Amniotic stem cell (primary cell): ENCODE data around the gene BTBD7.

Source experiments
- DNase-seq: peaks from one replicate; lab custom pipeline; 2025; lab: John Stamatoyannopoulos, UW

The BTBD7 gene

DNA sequence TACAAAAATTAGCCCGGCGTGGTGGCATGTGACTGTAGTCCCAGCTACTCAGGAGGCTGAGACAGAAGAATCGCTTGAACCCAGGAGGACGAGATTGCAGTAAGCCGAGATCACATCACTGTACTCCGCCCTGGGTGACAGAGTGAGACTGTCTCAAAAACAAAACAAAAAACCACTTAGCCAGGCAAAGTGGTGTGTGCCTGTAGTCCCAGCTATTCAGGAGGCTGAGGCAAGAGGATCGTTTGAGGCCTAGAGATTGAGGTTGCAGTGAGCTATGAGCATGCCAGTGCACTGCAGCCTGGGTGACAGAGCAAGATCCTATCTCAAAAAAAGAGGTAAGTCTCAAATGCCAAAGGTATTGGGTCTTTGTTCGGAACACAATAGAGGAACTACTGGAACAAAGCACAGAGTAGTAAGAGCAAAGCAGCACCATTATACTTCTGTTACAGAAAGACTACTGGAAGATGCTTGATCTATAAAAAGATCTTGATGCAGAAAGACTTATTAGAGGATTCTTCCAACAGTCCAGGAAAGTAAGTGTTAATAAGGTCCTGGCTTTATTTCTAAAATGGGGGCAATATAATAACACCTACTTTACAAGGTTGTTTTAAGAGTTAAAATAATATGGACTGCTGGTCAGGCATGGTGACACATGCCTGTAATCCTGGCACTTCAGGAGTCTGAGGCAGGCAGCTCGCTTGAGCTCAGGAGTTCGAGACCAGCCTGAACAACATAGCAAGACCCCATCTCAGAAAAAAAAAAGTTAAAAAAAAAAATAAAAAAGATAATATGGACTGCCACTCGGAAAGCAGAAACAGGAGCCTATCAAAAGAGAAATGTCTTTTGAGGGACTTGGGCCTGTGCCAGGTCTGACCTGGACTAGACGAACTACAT, 29.9 kb downstream of the BTBD7 start:
- DNase-seq: no peak

DNA sequence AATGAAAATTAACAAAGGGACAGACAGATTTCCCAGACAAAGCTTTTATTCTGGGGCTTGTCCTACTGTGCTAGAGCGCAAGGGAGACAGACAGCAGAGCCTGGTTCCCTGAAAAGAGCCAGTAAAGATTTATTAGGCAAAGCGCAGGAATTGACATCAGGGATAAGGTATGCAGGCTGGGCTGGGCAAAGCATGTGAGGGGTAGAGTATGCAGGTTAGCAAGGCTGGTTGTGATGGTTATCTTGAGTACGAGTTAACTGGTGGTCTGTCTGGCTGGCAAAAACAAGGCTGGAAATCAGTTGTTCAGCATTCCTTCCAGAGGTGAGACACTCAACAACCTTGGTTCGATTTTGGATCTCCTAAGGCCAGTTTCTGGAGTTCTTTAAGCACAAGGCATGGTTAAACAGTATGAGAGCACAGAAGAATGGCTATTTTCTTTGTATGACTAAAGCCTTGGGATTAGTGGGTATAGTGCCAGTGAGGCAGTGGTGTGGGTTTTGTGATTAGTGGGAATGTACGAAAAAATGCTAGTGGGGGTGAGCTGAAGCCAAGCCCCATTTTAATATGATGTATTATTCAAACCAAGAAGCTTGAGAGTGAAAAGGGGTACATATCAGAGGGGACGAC, 30.9 kb downstream of the BTBD7 start:
- no peak for DNase-seq

DNA sequence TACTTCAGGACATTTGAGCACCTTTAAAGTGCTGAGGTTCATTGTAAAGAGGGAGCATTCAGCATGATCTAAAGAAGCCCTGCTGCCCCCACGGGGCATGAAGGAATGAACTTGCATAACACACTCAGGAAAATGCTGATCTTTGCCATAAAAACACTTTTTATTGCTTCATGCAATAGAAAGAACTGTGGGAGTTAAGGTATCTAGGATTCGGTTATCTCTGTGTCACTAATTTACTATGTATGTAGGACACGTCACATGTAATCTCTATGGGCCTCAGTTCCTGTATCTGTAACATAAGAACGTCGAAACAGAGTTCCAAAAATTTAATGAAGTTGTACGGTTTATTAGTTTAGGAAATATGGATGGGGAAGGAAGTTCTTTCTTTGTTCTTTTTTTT, 33.0 kb downstream of the BTBD7 start:
- no peak for DNase-seq

DNA sequence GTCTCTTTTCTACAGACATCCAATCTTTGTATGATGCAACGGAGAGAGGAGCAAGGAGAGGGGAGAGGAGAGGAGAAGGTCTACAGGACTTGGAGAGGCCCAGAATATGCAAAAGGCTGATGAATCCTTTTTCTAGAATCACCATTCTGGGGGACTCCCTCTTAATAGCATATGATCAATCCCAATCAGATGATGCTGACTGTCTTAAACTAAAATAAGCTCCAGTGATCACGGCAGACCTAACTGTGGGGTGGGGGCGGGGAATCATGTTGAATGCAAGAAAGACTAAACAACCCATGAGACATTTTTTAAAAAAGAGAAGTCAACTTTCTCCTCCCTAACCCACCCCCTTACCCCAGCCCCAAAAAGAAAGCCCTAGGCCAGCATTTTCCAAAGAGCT, 33.4 kb downstream of the BTBD7 start:
- DNase-seq: no peak

DNA sequence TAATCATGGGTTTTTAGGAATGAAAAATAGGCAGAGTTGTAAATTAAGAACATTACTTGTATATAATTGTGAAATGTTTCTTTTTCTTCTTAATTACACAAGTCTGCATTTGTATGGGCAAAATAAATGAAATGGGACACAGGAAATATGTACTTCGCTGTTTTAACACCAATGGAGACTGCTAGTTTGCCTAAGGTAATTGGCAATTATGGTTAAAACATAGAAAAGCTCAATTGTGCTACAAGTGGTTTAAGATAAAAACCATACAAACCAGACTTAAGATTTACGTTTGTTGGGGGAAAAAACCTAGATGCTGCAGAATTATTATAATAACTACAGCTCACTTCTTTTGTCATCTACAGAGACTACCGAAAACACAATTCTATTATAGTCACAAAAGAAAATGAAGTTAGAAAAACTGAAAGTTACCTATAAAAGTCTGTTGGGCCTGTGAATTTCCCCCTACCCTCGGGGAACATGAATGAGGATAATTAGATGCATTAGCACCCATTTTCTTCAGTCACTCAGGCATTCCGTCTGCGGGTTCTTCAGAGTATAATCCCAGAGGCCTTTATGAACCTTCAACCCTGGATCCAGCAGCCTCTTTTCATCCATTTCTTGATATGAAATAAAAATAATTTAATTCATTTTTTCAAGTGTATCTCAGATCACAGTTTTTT, 37.2 kb downstream of the BTBD7 start:
- no peak for DNase-seq

DNA sequence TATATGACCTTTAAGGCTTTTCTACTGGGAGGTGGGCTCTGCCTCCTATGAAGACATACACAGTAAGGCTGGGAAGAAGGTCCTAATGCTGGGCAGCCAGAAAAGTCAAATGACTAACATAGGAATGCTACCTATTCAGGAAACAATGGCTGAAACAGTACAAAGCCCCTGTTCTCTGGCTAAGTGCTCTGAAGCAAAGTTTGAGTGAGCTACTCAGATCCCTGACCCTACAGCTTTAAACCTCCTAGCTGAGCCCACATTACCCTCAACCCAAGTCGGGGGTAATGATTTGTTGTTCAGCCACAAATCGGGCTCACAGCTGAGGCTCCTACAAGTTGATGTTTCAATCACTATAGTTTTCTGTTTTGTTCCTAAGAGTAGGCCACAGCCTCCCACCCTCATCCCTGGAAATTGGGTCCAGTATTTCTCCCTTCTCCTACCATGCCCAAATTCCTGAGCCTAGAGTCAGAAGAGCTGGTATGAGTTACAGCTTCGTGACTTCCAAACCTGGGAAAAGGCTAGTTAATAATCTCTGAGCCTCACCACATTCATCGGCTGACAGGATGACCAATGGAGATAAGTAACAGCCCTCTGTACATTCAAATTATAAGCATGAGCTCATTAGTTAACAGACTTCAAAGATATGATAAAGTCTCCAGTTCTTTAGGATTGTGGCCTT, 46.5 kb downstream of the BTBD7 start:
- no peak for DNase-seq

DNA sequence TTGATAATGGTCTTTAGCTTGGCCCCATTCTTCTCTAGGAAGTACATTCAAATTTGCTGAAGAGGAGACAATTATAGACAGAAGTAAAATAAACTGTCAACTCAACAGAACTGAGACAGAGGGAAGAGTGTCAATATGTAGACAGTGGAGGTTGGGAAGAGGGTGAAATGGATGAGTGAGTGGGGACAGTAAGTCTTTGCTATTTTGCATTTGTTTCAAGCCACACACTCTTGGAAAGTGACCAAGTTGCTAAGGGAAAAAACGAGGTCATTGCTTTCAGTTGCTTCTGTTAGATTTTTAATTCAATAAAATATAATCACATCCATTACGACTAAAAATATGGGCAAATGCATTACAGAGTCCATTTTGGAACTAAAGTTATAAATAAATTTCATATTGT, 47.8 kb downstream of the BTBD7 start:
- no peak for DNase-seq

DNA sequence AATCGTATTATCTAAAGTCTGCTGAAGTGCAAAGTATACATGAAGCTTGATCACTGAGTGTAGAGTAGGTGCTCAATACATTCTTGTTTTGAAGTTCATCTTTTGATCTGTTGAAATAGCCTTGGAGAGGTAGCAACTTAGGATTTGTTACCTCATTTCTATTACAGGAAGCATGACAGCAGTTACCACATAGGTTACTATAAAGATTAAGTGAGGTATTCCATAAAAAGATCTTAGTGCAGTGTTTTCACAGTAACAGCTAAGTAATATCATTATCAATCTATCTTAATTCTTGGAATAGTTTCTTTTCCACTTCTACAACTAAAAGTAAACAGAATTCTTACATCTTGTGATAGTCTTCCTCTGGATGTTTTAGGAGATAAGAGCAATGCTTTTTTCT, 50.9 kb downstream of the BTBD7 start:
- no peak for DNase-seq

DNA sequence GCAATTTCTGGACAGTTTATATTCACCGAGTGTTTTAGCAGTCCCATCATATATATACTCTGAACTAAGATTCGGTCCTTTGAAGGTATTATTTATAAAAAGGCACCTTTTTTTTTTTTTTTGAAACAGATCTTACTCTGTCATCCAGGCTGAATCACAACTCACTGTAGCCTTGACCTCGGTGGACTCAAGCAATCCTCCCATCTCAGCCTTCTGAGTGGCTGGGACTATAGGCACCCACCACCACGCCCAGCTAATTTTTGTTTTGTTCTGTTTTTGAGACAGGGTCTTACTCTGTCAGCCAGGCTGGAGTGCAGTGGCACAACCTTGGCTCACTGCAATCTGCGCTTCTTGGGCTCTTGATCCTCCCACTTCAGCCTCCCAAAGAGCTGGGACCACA, 52.1 kb downstream of the BTBD7 start:
- no peak for DNase-seq

DNA sequence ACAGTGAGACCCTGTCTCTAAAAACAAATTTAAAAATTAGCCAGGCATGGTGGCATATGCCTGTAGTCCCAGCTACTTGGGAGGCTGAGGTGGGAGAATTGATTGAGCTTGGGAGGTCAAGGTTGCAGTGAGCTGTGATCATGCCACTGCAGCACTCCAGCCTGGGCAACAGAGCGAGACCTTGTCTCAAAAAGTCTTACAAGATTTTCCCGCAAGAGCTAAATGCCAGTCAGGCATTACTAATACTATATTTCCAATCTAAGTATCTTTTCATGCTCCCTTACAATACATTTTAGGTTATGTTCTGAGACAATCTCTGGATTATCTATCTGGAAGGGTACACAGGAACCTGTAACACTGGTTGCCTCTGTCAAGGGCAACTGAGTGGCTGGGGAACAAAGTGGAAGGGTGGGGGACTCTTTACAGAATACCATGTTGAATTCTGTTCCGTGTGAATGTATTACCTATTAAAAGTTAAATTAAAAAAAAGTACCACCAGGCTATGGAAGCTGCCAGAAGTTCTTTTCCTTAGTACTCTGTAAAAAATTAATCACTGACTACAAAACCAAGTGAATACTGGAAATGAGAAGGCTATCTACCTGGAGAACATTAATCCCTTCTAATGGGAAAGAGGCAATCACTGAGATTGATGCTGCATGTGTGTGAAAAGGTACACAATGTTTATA, 56.7 kb downstream of the BTBD7 start:
- DNase-seq: no peak

DNA sequence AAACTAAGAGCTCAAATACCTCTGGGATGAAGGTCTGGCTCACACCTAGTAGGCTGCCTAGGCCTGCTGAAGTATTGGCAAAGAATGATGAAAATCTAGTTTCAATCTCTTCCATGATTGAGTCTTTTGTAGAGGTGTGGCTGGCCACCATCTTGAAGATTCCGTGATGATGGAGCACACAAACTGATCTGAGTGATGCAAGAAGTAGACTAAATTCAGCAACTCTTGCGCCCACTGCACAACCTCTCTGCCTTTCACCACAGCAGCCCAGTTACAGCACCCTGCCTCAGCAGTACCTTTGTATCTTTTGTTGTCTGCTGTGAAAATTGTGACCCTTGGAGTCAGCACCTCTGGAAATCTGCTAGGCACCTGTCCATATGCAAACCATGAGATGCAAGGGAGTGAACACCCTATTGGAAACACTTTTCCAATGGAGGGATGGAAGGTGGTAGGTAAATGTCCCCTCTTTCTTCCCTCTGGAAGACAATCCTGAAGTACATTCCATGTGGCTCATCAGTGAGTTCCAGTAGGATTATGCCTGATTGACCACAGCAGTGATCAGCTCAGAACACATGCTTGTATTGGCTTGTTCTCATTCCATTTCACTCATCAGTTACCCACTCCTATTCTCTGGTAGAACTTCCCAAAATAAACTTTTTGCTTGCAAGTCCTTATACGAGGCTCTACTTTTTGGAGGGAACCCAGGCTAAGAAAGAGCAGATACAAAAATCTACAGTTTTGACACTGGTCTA, 58.6 kb downstream of the BTBD7 start:
- DNase-seq: no peak

DNA sequence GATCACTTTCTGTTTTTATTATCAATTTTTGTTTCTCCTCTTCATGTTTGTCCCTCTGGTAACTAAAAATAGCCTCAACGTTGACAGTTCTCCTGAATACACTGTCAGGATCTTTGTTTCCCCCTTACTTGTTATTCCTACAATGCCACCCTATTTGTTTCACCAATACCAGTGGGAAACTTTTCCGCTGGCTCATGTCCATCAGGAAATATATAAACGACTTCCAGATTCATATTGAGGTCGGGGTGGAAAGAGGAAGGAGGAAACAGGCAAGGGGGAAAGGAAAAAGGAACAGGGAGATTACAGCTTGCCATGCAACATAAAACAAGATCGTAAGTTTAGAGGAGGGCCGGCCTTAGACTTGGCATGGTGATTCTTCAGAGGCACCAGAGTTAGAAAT, 61.7 kb downstream of the BTBD7 start:
- DNase-seq: no peak

DNA sequence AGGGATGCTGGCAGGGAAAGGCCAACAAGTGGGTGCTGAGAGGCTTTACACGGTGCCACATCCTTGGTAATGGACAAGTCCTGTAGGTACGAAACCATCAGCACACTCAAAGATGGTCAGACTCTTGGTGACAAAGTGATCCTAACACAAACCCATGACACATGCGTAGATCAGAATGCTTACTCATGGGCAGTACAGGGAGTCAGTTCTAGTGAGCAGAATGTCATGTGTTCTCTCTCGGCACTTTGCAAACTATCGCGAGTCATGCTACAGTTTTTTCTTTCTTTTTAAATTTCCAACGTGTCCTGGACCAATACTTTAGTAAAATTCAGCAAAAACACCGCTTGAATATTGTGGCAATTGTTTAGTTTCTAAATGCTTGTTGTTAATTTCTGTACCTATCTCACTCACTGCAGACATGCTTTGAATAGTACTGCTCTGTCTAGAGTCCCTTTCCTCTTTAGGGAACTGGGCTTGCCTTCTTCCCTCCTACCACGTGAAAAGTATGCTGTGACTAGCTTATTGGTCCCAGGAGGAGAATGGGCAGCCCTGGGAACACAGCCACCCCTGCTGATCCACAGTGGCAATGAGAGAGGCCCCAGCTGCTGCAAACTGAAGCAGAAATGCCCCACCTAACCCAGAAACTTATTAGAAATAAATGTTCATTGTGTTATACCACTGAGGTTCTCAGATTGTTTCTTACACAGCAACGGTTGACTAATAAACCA, 63.3 kb downstream of the BTBD7 start:
- no peak for DNase-seq

DNA sequence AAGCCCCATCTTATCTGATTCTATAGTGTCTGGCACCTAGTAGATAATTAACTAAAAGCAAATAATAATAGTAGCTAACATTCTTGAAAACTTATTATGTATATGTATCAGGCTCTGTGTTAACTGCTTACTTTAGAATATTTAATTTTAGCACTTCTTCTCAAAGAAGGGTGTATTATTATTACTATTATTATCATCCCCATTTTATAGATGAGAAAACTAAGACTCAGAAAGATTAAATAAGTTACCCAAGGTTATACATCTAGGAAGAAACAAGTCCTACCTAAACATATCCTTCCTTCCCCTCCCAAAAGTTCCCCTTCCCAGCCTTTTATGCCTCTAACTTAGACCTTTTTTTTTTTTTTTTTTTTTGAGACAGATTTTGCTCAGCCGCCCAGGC, 64.4 kb downstream of the BTBD7 start:
- DNase-seq: no peak

DNA sequence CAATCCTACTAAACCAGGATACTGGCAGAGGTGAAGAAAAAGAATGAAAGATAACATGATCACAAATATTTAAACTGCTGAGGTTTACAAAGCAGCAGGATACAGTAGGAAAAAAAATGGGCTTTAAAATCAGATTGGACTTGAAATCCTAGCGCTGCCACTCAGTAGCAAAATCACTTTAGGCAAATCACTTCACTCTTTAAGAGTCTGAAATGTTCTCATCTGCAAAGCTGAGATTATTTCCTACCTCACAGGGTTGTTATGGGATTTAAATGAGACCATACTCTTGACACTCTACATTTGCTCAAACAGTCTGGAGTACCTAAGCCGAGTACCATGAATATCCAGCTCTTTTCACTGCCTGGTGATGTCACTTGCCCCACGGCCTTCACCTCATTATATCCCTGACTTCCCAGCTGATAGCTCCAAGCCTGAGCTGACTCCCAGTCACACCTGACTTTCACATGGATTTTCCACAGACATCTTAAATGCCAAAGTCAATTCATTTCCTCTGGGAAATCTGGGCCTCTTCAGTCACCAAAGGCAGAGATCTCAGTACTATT, 65.6 kb downstream of the BTBD7 start:
- no peak for DNase-seq

DNA sequence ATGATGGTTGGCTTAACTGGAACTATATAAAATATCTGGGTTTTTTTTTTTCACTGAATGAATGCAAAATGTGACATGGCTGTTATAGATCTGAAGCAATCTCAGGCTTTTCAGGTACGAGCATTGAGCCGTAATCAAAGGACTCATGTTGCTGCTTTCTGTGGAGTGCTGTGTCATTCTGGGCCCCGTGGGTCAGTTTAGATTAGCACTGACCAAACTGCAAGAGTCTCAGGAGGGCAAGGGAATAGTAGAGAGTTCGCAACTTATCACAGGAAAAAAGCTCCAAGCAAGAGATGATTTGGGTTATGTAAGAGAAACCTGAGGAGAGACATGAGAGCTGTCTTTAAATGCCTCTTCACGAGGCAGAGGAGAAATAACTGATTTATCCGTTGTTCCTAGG, 66.7 kb downstream of the BTBD7 start:
- DNase-seq: no peak

DNA sequence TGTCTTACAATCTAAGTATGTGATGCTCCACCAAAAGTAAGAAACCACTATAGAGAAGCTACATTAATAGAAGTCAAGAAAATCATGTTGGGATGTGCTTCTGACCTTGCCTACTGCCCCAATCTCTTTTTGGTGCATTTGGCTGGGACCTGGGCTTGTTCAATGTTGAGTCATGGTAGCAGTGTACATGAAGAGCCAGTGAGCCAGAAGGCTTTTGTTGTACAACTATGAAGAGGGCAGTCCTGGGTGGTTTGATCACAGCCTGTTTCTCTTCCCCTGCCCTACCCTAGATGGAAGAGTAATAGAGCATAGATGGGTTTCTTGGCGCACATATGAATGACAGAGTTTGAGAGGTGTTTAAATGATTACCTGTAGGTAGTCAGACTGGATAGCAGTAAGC, 69.4 kb downstream of the BTBD7 start:
- no peak for DNase-seq

DNA sequence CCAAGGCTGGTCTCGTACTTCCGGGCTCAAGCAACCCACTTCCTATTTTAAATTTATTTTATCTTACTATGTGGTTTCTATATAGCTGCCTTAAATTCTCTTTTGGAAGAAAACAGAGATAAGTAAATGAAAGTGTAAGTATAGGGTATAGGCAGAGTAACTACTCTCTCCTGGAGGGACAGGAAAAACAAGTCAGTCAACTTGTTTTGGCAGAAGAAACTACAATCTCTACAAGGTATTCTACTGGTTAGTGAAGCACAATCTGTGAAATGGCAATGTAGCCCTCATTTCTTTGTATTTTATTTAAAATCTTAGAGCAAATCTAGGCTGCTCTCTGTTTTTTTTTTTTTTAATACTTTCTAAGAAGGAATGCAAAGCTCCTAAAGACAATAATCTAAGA, 70.4 kb downstream of the BTBD7 start:
- DNase-seq: no peak

DNA sequence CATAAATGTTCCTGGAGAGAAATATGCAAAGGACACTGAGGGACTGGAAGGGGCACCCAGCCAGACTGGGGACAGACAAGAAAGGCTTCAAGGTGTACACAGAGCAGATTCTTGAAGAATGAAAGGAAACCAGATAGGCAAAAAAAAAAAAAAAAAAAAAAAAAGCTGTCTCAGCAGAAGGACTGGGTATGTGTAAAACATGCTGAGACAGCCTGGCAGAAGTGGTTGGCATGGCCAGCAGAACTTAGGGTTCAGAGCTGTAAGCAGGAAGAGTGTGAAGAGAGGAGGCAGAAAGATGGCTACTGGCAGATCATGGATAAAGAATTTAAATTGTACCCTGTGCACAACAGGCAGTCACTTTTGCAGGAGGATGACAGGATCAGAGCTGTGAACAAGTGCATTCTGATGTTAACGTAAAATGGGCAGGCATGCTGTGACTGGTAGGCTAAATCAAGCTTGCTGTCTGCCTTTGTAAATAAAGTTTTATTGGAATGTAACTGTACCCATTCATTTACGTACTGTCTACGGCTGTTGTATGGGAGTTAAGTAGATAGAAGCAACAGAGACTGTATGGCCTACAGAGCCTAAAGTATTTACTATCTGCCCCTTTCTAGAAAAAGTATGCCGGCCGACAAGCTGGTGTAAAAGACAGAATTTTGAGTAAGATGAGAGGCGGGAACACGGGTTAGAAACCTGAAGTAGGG, 83.6 kb downstream of the BTBD7 start:
- no peak for DNase-seq

DNA sequence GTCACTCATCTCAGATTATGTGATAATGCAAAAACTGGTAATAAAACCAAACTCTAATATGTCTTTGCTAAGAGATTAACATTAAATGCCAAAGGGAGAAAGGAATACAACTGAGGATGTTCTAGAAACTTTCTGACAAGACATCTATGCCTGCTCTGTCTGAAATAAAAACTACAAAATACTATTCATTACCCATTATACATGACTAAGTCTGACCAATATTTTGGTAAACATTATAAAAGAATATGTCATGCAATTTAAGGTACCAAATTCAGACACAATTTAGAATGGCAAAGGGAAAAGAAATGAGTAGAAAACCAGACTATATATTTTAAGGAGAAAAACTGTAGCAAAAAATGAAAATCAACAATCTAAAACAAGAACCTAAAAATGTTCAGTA, 86.3 kb downstream of the BTBD7 start:
- DNase-seq: no peak
